H9 (cell line): ENCODE measurements around the gene GTF2A1L. TPM values are rescaled to one million over a fixed set of nuclear protein-coding genes. Genes with fewer than 3 reads are reported as not detected.

Experiments used
- DNase-seq: peaks from one replicate; pipeline ENCODE4 v3.0.0-alpha.2; 2017
- H2AFZ ChIP-seq: one replicate; pipeline ENCODE4 v1.6.1; 2013; ENCODE audit warnings: mild to moderate bottlenecking, low read length, control low read depth, moderate library complexity
- H2AK5ac ChIP-seq: 2 replicates; pipeline ENCODE4 v1.6.1; 2013; ENCODE audit warnings: low read length, control low read depth, mixed read lengths; ENCODE audit not compliant: insufficient read length
- H2BK120ac ChIP-seq: one replicate; pipeline ENCODE4 v1.6.1; 2013; ENCODE audit warnings: low read depth, mild to moderate bottlenecking, low read length, control low read depth, inconsistent platforms; ENCODE audit not compliant: poor library complexity, severe bottlenecking
- H2BK12ac ChIP-seq: 2 replicates; pipeline ENCODE4 v1.6.1; 2013; ENCODE audit warnings: low read length, control low read depth, mixed read lengths, low read depth; ENCODE audit not compliant: insufficient read length
- H2BK15ac ChIP-seq: 2 replicates; pipeline ENCODE4 v1.6.1; 2013; ENCODE audit warnings: low read depth, low read length, control low read depth
- H2BK20ac ChIP-seq: one replicate; pipeline ENCODE4 v1.6.1; 2013; ENCODE audit warnings: low read depth, mild to moderate bottlenecking, low read length, control low read depth, inconsistent platforms; ENCODE audit not compliant: poor library complexity, severe bottlenecking
- H2BK5ac ChIP-seq: 2 replicates; pipeline ENCODE4 v1.6.1; 2013; ENCODE audit warnings: low read length, control low read depth, mixed read lengths; ENCODE audit not compliant: insufficient read length
- H3K14ac ChIP-seq: 2 replicates; pipeline ENCODE4 v1.6.1; 2013; ENCODE audit warnings: low read length, control low read depth; ENCODE audit not compliant: insufficient read depth
- H3K18ac ChIP-seq: 2 replicates; pipeline ENCODE4 v1.6.1; 2013; ENCODE audit warnings: low read depth, mild to moderate bottlenecking, mixed read lengths, low read length, control low read depth; ENCODE audit not compliant: insufficient read length
- H3K23ac ChIP-seq: 2 replicates; pipeline ENCODE4 v1.6.1; 2013; ENCODE audit warnings: low read length, control low read depth, mixed read lengths, low read depth; ENCODE audit not compliant: insufficient read length
- H3K23me2 ChIP-seq: 2 replicates; pipeline ENCODE4 v1.6.1; 2013; ENCODE audit warnings: low read depth, mild to moderate bottlenecking, mixed read lengths, low read length, control low read depth; ENCODE audit not compliant: insufficient read length, poor library complexity, severe bottlenecking
- H3K27ac ChIP-seq: 2 replicates; pipeline ENCODE4 v1.5.1; 2013; ENCODE audit warnings: low read length, control low read depth, mixed read lengths, low read depth; ENCODE audit not compliant: insufficient read length
- H3K27me3 ChIP-seq: 2 replicates; pipeline ENCODE4 v1.6.1; 2013; ENCODE audit warnings: low read length, control low read depth, inconsistent platforms; ENCODE audit not compliant: insufficient read depth
- H3K4ac ChIP-seq: 2 replicates; pipeline ENCODE4 v1.6.1; 2013; ENCODE audit warnings: low read depth, mild to moderate bottlenecking, control low read depth, inconsistent platforms, low read length, moderate library complexity
- H3K4me1 ChIP-seq: 2 replicates; pipeline ENCODE4 v1.6.1; 2013; ENCODE audit warnings: low read length, control low read depth, inconsistent platforms; ENCODE audit not compliant: insufficient read depth
- H3K4me2 ChIP-seq: 2 replicates; pipeline ENCODE4 v1.6.1; 2013; ENCODE audit warnings: low read length, control low read depth, mixed read lengths; ENCODE audit not compliant: insufficient read length, insufficient read depth
- H3K56ac ChIP-seq: 2 replicates; pipeline ENCODE4 v1.6.1; 2013; ENCODE audit warnings: low read depth, mild to moderate bottlenecking, mixed read lengths, low read length, control low read depth; ENCODE audit not compliant: insufficient read length
- H3K79me1 ChIP-seq: 2 replicates; pipeline ENCODE4 v1.6.1; 2013; ENCODE audit warnings: low read depth, mild to moderate bottlenecking, moderate library complexity, low read length, control low read depth, inconsistent platforms; ENCODE audit not compliant: insufficient read depth, poor library complexity, severe bottlenecking
- H3K79me2 ChIP-seq: 2 replicates; pipeline ENCODE4 v1.6.1; 2013; ENCODE audit warnings: low read length, control low read depth, inconsistent platforms; ENCODE audit not compliant: insufficient read depth
- H3K9ac ChIP-seq: 2 replicates; pipeline ENCODE4 v1.6.1; 2013; ENCODE audit warnings: low read length, control low read depth, mixed read lengths; ENCODE audit not compliant: insufficient read length; ENCODE audit errors: extremely low read depth
- H3K9me3 ChIP-seq: one replicate; pipeline ENCODE4 v1.6.1; 2013; ENCODE audit warnings: low read depth, low read length, inconsistent platforms; ENCODE audit not compliant: control insufficient read depth
- H3T11ph ChIP-seq: one replicate; pipeline ENCODE4 v1.6.1; 2013; ENCODE audit warnings: mild to moderate bottlenecking, low read length, control low read depth, inconsistent platforms
- H4K20me1 ChIP-seq: one replicate; pipeline ENCODE4 v1.6.1; 2013; ENCODE audit not compliant: control insufficient read depth, insufficient read length, insufficient read depth
- H4K5ac ChIP-seq: 2 replicates; pipeline ENCODE4 v1.6.1; 2013; ENCODE audit warnings: low read depth, mild to moderate bottlenecking, mixed read lengths, low read length, control low read depth; ENCODE audit not compliant: insufficient read length
- H4K8ac ChIP-seq: replicated peaks from 2 replicates; pipeline ENCODE4 v1.6.1; 2013; ENCODE audit warnings: low read length, control low read depth, mixed read lengths, low read depth; ENCODE audit not compliant: insufficient read length
- H4K91ac ChIP-seq: 2 replicates; pipeline ENCODE4 v1.6.1; 2013; ENCODE audit warnings: low read depth, mild to moderate bottlenecking, moderate library complexity, mixed read lengths, low read length, control low read depth; ENCODE audit not compliant: insufficient read length
- H3K27ac Mint-ChIP-seq, 3 experiments: 2 replicates in 2 of 3; 3 replicates in 1 of 3; pipeline ENCODE4 v1.8.0; 2020 to 2021; ENCODE audit warnings: mixed read lengths in 3 of 3, mild to moderate bottlenecking in 1 of 3, moderate library complexity in 1 of 3
- H3K27me3 Mint-ChIP-seq: 2 replicates; pipeline ENCODE4 v1.8.0; 2021; ENCODE audit warnings: low read depth, mild to moderate bottlenecking, moderate library complexity, mixed read lengths
- H3K36me3 Mint-ChIP-seq, 3 experiments: 2 replicates in 2 of 3; 3 replicates in 1 of 3; pipeline ENCODE4 v1.8.0; 2020 to 2021; ENCODE audit warnings: low read depth in 3 of 3, mixed read lengths in 3 of 3; ENCODE audit not compliant: insufficient read depth in 1 of 3
- H3K4me1 Mint-ChIP-seq, 2 experiments: 2 replicates each; pipeline ENCODE4 v1.8.0; 2020; ENCODE audit warnings: mixed read lengths in 2 of 2
- H3K4me3 Mint-ChIP-seq, 2 experiments: 2 replicates in 1 of 2; 3 replicates in 1 of 2; pipeline ENCODE4 v1.8.0; 2020 to 2021; ENCODE audit warnings: mild to moderate bottlenecking in 2 of 2, mixed read lengths in 2 of 2, moderate library complexity in 1 of 2
- H3K9me3 Mint-ChIP-seq, 2 experiments: 2 replicates in 1 of 2; 3 replicates in 1 of 2; pipeline ENCODE4 v1.8.0; 2020; ENCODE audit warnings: mild to moderate bottlenecking in 2 of 2, mixed read lengths in 2 of 2, moderate library complexity in 1 of 2
- WGBS: extraction: QIAGEN DNeasy Blood & Tissue Kit; methylation state at CpG from one replicate; pipeline ENCODE4 v1.1.7; 2013; ENCODE audit warnings: missing lambda C conversion rate, low lambda C conversion rate, mixed read lengths; ENCODE audit not compliant: insufficient read length; ENCODE audit errors: extremely low coverage; 5-methylcytosine and 5-hydroxymethylcytosine counted together
- total RNA-seq: library from RNA; stranded (reverse); gene quantifications from 2 replicates; pipeline ENCODE4 v1.2.1, GENCODE V29; 2021
- TF ChIP-seq, protein P1 (sequence below): fragments of 200-600 bp; sonication (generic); conservative IDR thresholded peaks from 3 replicates; pipeline ENCODE4 v1.8.0; 2021; ENCODE audit warnings: antibody characterized with exemption, mild to moderate bottlenecking

Gene GTF2A1L
- total RNA-seq, 1 experiment from 2014 or later = not detected

DNA sequence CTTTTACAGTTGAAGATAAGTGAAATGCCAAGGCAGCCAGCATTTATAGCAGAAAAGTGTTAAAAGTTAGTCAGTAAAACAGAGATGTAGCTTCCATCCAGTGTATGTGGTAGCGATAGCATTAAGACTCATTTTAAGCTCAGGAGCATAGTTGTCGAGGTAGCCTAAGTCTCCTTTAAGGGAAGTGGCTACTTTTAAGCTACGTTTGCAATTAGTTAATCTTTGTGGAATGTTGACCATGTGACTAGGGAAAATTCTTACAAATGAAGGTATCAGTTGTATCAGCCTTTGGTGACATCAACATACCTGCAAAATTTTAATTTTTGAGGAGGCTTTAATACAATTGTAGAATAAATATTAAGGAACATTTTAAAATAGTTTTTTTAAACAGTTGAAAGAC, 76.0 kb downstream of the GTF2A1L start:
- DNase-seq = no peak
- no peak overlapping the region for H2BK15ac ChIP-seq
- no peak overlapping the region for H3K18ac ChIP-seq
- H3K4me1 Mint-ChIP-seq = peaks cover 40 to 50% of the 10 kb centered on the region in 2 experiments
- H3K27ac ChIP-seq = no peak overlapping the region
- no peak overlapping the region for H3K4ac ChIP-seq
- H3K79me1 ChIP-seq = no peaks in the 10 kb centered on the region
- H3K36me3 Mint-ChIP-seq = no peaks in the 10 kb centered on the region
- H3T11ph ChIP-seq = no peak overlapping the region
- no peak overlapping the region for H3K9ac ChIP-seq
- no CpG with 5 or more reads among the region's 3 CpGs for WGBS
- H4K5ac ChIP-seq = no peak overlapping the region
- H3K23ac ChIP-seq = no peak overlapping the region
- no peaks in the 10 kb centered on the region for H3K9me3 ChIP-seq
- H3K56ac ChIP-seq = no peak overlapping the region
- H2BK120ac ChIP-seq = no peak overlapping the region
- H3K9me3 Mint-ChIP-seq = no peaks in the 10 kb centered on the region
- H3K23me2 ChIP-seq = no peaks in the 10 kb centered on the region
- H2AK5ac ChIP-seq = no peak overlapping the region
- no peaks in the 10 kb centered on the region for H3K27me3 Mint-ChIP-seq
- no peak overlapping the region for H3K4me3 Mint-ChIP-seq
- H3K14ac ChIP-seq = no peak overlapping the region
- no peak overlapping the region for H4K8ac ChIP-seq
- no peaks in the 10 kb centered on the region for H3K79me2 ChIP-seq
- no peak overlapping the region for H2AFZ ChIP-seq
- H4K91ac ChIP-seq = no peak overlapping the region
- no peak overlapping the region for H2BK5ac ChIP-seq
- TF ChIP-seq, protein P1, sequence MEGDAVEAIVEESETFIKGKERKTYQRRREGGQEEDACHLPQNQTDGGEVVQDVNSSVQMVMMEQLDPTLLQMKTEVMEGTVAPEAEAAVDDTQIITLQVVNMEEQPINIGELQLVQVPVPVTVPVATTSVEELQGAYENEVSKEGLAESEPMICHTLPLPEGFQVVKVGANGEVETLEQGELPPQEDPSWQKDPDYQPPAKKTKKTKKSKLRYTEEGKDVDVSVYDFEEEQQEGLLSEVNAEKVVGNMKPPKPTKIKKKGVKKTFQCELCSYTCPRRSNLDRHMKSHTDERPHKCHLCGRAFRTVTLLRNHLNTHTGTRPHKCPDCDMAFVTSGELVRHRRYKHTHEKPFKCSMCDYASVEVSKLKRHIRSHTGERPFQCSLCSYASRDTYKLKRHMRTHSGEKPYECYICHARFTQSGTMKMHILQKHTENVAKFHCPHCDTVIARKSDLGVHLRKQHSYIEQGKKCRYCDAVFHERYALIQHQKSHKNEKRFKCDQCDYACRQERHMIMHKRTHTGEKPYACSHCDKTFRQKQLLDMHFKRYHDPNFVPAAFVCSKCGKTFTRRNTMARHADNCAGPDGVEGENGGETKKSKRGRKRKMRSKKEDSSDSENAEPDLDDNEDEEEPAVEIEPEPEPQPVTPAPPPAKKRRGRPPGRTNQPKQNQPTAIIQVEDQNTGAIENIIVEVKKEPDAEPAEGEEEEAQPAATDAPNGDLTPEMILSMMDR = no peak
- H3K27ac Mint-ChIP-seq = peak overlapping the region in 2 of 3 experiments; percentile 3 to 7; a peak in 2 of 7 replicates
- H3K4me1 ChIP-seq = peaks cover 4% of the 10 kb centered on the region; the same call in 1 of the 2 replicates
- no peaks in the 10 kb centered on the region for H4K20me1 ChIP-seq
- H3K4me2 ChIP-seq = no peak overlapping the region
- no peak overlapping the region for H2BK12ac ChIP-seq
- H3K27me3 ChIP-seq = no peaks in the 10 kb centered on the region
- no peak overlapping the region for H2BK20ac ChIP-seq
